Measurements from ENCODE around the gene SYTL5.

DNA sequence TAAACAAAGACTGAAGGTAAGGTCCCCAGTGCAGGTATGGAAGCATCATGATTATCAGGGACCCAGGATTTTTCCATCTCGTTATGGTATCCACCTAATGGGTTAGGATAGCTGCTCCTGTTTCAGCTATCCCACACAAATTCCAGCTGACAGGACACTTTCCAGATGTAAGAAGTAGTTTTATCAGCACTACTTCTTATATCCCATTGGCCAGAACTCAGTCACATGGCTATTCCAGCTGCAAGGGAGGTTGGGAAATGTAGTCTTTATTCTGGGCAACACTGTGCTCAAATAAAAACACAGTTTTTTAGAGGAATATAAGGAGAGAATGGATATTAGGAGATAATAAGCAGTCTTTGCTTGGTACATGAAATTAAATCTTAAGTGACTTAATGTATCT is 117.6 kb downstream of the SYTL5 start:
- TF ChIP-seq, protein P1, sequence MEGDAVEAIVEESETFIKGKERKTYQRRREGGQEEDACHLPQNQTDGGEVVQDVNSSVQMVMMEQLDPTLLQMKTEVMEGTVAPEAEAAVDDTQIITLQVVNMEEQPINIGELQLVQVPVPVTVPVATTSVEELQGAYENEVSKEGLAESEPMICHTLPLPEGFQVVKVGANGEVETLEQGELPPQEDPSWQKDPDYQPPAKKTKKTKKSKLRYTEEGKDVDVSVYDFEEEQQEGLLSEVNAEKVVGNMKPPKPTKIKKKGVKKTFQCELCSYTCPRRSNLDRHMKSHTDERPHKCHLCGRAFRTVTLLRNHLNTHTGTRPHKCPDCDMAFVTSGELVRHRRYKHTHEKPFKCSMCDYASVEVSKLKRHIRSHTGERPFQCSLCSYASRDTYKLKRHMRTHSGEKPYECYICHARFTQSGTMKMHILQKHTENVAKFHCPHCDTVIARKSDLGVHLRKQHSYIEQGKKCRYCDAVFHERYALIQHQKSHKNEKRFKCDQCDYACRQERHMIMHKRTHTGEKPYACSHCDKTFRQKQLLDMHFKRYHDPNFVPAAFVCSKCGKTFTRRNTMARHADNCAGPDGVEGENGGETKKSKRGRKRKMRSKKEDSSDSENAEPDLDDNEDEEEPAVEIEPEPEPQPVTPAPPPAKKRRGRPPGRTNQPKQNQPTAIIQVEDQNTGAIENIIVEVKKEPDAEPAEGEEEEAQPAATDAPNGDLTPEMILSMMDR (IDR thresholded peaks at IDR 0.05), result no peak
- no peak for TF ChIP-seq EP300 (IDR thresholded peaks at IDR 0.05)

Measured in esophagus muscularis mucosa (tissue), 3 donors.